ENCODE data around the gene HAGH. TPM values are rescaled to one million over a fixed set of nuclear protein-coding genes. Genes with fewer than 3 reads are reported as not detected.

HAGH gene
- total and polyA plus RNA-seq, 8 donors, result 26.6 to 63.7 (median 37.4) TPM

GRCh38 chr16:1817716-1818115 is 8.9 kb downstream of the HAGH start:
- Histone ChIP-seq H3K4me3 (no peak overlapping the region), H3K9me3 (no peaks in the 10 kb centered on the region), H3K4me1 (no peaks in the 10 kb centered on the region), H3K27ac (no peak overlapping the region), H3K27me3 (no peaks in the 10 kb centered on the region), H3K36me3 (peaks cover 3 to 37% (median 18%) of the 10 kb centered on the region in 3 donors)
- DNase-seq (peak in 2 of 6 donors; percentile 51 to 78), FAIRE-seq (no peak), ATAC-seq (no peak)
- intact Hi-C loops (cut with DNase I), result no loop called here
- no peak for TF ChIP-seq CTCF (IDR thresholded peaks at IDR 0.05)
- 90 to 91% methylated on average over 17 of the region's 17 CpGs for whole genome bisulfite sequencing, 2 donors

GRCh38 chr16:1817276-1817589 is 9.4 kb downstream of the HAGH start:
- ATAC-seq, result no peak

GRCh38 chr16:1816396-1817275 is 10.0 kb downstream of the HAGH start:
- no peak overlapping the region for H3K4me3 ChIP-seq
- H3K36me3 ChIP-seq, result peaks cover 3 to 26% (median 12%) of the 10 kb centered on the region in 3 donors
- WGBS, 2 donors, result 92 to 95% methylated on average over 39 to 40 of the region's 40 CpGs
- no peaks in the 10 kb centered on the region for H3K4me1 ChIP-seq
- intact Hi-C loops (cut with DNase I), result no loop called here
- FAIRE-seq (no peak), ATAC-seq (no peak), DNase-seq (peak in 1 of 6 donors; percentile 70)
- H3K27me3 ChIP-seq, result no peaks in the 10 kb centered on the region
- H3K9me3 ChIP-seq, result no peaks in the 10 kb centered on the region
- TF ChIP-seq CTCF (IDR thresholded peaks at IDR 0.05), result no peak
- H3K27ac ChIP-seq, result no peak overlapping the region

More at GRCh38 chr16:1817276-1817589, 9.4 kb downstream of the HAGH start:
- Histone ChIP-seq H3K27me3 (no peaks in the 10 kb centered on the region), H3K9me3 (no peaks in the 10 kb centered on the region), H3K36me3 (peaks cover 3 to 32% (median 17%) of the 10 kb centered on the region in 3 donors), H3K4me3 (no peak overlapping the region), H3K4me1 (no peaks in the 10 kb centered on the region), H3K27ac (no peak overlapping the region)
- FAIRE-seq (no peak), DNase-seq (no peak)
- intact Hi-C loops (cut with DNase I), result no loop called here
- TF ChIP-seq CTCF (IDR thresholded peaks at IDR 0.05), result no peak
- 92 to 95% methylated on average over 9 of the region's 9 CpGs for WGBS, 2 donors

- Histone ChIP-seq H3K4me1 (no peaks in the 10 kb centered on the region), H3K36me3 (peaks cover 3 to 17% (median 8%) of the 10 kb centered on the region in 3 donors), H3K9me3 (no peaks in the 10 kb centered on the region), H3K27ac (no peak overlapping the region), H3K4me3 (no peak overlapping the region), H3K27me3 (no peaks in the 10 kb centered on the region)
- 86 to 87% methylated on average over 11 of the region's 11 CpGs for WGBS, 2 donors
- no peak for ATAC-seq
- TF ChIP-seq CTCF (IDR thresholded peaks at IDR 0.05), result no peak
- no peak for FAIRE-seq
- intact Hi-C loops (cut with DNase I), result no loop called here
- no peak for DNase-seq
Observed at GRCh38 chr16:1815461-1815860, 11.2 kb downstream of the HAGH start.

- ATAC-seq (peak; percentile 77 to 99 (median 98)), FAIRE-seq (no peak), DNase-seq (peak; percentile 69 to 91 (median 76))
- no peaks in the 10 kb centered on the region for H3K9me3 ChIP-seq
- H3K4me3 ChIP-seq, result no peak overlapping the region
- no peaks in the 10 kb centered on the region for H3K27me3 ChIP-seq
- intact Hi-C loops (cut with DNase I), result no loop called here
- H3K27ac ChIP-seq, result no peak overlapping the region
- peaks cover 3 to 31% (median 21%) of the 10 kb centered on the region in 3 donors for H3K36me3 ChIP-seq
- TF ChIP-seq CTCF (IDR thresholded peaks at IDR 0.05), result peak in 3 of 4 donors; percentile 30 to 37 (median 30)
- no peaks in the 10 kb centered on the region for H3K4me1 ChIP-seq
- 9 to 10% methylated on average over 17 of the region's 17 CpGs for WGBS, 2 donors
Observed at GRCh38 chr16:1812732-1813163, 13.9 kb downstream of the HAGH start.

Measured in pancreas (tissue), 10 donors.